IPS-18c (cell line): ENCODE data around the gene GGA2.
"Not testable (repeated sequence)": the region's sequence is repeated elsewhere in the genome, so short reads cannot be mapped to it uniquely, and the experiment has no call there.

Experiments
- H3K4me3 ChIP-seq: 2 replicates; pipeline ENCODE4 v1.7.0; 2013; ENCODE audit warnings: low read depth, mild to moderate bottlenecking, low read length, moderate library complexity; ENCODE audit not compliant: insufficient read depth
- H3K9me3 ChIP-seq: one replicate; pipeline ENCODE4 v1.6.1; 2013; ENCODE audit warnings: mild to moderate bottlenecking, low read length, moderate library complexity; ENCODE audit not compliant: control insufficient read depth, insufficient read depth

GGA2 gene

DNA sequence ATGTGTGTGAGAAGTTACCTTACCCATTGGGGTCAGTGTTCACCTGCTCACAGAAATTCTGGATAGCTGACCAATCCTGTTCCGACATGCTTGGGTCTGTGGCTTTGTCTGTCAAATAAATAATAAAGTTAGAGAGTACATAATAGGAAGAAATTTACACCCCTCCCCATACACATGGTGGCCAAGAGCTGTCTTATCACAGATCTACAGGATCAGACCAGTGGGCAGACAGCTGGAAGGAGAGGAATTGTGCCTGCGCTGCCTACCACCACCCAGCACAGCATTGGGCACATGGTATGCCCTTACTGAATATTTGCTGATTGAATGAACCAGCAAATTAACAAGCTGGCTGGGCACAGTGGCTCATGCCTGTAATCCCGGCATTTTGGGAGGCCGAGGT lies 14.6 kb downstream of the GGA2 start:
- H3K4me3 ChIP-seq = no peak overlapping the region
- H3K9me3 ChIP-seq = no peaks in the 10 kb centered on the region

DNA sequence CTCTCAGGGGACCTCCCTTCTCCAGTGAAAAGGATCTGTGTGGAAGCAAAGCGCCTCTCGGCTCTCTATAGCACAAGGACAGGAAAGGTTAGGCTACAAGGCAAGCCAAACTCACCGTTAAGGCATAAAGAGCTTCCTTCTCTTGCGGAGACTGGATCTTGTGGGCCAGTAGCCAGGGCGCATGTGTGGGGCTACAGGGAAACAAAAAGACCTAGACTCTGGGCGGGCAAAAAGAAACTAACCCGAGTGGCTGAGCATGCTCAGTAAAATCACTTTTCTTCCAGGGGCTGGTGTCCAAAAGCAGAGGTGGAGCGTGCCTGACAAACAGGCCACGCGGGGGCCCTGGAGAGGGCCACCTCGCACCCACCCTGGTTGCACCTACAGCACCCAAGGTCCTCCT lies 16.1 kb downstream of the GGA2 start:
- H3K4me3 ChIP-seq = no peak overlapping the region
- no peaks in the 10 kb centered on the region for H3K9me3 ChIP-seq

- H3K9me3 ChIP-seq = no peaks in the 10 kb centered on the region
Observed at GRCh38 chr16:23491490-23492391, 18.6 kb downstream of the GGA2 start.

DNA sequence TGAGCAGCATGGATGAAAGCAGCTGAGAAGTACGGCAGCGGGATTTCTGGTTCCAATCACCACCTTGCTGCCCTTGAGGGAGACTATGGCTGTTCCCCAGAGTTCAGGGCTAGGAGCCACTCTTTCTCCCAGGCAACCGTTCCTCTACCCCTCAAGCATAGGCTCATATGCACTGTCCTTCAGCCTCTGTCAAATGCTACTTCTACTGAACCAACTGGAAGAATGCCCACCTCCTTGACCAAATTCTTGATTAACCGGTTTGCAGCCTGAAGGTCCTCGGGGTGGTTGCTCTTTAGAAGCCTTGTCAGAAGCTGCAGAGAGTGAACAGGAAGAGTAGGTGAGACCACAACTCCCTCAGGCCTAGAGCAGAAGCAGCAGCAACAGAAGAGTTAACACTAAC lies 23.8 kb downstream of the GGA2 start:
- Histone ChIP-seq H3K9me3 (no peaks in the 10 kb centered on the region), H3K4me3 (no peak overlapping the region)

More at GRCh38 chr16:23491490-23492391, 18.6 kb downstream of the GGA2 start:
- H3K4me3 ChIP-seq = no peak overlapping the region

- Histone ChIP-seq H3K4me3 (no peak overlapping the region), H3K9me3 (no peaks in the 10 kb centered on the region)
Observed at GRCh38 chr16:23485841-23486240, 24.5 kb downstream of the GGA2 start.

DNA sequence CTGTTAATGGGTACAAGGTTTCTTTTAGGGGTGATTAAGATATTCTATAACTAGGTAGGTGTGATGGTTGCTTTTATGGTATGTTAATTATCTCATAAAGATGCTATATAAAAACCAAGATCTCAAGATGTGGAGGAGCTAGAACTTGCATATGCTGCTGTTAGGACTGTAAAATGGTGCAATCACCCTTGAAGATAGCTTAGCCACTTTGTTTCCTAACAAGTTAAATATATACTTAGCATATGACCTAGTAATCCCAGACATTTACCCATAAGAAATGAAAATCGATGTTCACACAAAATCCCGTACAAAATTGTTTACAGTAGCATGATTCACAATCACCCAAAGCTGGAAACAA lies 25.1 kb downstream of the GGA2 start:
- H3K9me3 ChIP-seq = no peaks in the 10 kb centered on the region
- no peak overlapping the region for H3K4me3 ChIP-seq

- Histone ChIP-seq H3K4me3 (no peak overlapping the region), H3K9me3 (no peaks in the 10 kb centered on the region)
Observed at GRCh38 chr16:23484510-23485256, 25.6 kb downstream of the GGA2 start.

DNA sequence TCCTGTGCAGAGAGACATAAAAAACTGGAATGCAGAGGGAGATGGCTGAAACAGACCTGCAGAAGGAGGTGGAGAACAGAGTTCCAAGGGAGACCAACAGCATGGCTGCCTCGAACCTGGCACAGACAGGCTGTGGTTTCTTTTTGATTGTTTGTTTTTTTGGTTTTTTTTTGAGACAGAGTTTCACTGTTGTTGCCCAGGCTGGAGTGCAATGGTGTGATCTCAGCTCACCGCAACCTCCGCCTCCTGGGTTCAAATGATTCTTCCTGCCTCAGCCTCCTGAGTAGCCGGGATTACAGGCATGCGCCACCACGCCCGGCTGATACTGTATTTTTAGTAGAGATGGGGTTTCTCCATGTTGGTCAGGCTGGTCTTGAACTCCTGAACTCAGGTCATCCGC lies 26.8 kb downstream of the GGA2 start:
- not testable (repeated sequence) for H3K4me3 ChIP-seq, H3K9me3 ChIP-seq

DNA sequence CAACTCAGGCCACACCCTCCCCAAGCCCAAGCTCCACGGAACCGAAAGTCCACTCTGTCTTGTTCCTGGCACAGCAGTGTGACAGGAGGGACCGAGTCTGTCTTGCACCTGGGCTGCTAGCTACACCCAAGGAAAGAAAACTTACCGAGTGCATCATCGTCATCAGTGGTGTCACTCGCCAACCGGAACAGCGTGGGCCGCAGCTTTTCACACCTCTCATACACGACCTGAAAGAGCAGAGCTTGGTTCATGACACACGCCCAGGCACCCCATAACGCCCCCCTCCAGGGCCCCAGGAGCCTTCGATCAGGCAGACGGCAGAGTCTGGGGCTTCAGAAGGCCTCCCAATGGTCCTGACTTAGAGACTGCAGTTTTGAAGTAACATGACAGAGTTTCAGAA lies 27.5 kb downstream of the GGA2 start:
- Histone ChIP-seq H3K4me3 (no peak overlapping the region), H3K9me3 (no peaks in the 10 kb centered on the region)

DNA sequence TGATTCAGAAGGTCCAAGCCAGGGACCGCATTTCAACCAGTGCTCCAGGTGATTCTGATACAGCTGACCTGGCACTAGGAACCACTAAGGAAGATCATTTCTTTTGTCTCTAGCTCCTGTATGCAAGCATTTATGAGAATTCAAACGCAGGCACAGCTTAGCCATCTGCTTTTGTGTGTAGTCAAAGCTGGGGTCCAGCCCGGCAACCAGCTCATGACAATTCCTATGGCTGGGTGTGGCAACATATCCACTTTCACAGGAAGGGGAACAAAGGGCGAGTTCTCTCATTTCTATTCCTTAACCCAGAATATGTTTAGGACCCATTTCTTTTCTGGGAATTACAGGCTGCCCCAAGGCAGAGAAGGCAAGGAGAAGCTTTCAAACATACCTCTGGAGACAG lies 30.0 kb downstream of the GGA2 start:
- Histone ChIP-seq H3K9me3 (no peaks in the 10 kb centered on the region), H3K4me3 (no peak overlapping the region)

- H3K9me3 ChIP-seq = no peaks in the 10 kb centered on the region
- H3K4me3 ChIP-seq = no peak overlapping the region
Observed at GRCh38 chr16:23479138-23479537, 31.2 kb downstream of the GGA2 start.

- H3K4me3 ChIP-seq = no peak overlapping the region
- no peaks in the 10 kb centered on the region for H3K9me3 ChIP-seq
Observed at GRCh38 chr16:23478566-23478965, 31.7 kb downstream of the GGA2 start.

GRCh38 chr16:23476289-23476688 lies 34.0 kb downstream of the GGA2 start:
- Histone ChIP-seq H3K9me3 (no peaks in the 10 kb centered on the region), H3K4me3 (no peak overlapping the region)

GRCh38 chr16:23469814-23470213 lies 40.5 kb downstream of the GGA2 start:
- Histone ChIP-seq H3K9me3 (no peaks in the 10 kb centered on the region), H3K4me3 (no peak overlapping the region)

- Histone ChIP-seq H3K4me3 (no peak overlapping the region), H3K9me3 (peaks cover 2% of the 10 kb centered on the region)
Observed at GRCh38 chr16:23466162-23466885, 44.0 kb downstream of the GGA2 start.

DNA sequence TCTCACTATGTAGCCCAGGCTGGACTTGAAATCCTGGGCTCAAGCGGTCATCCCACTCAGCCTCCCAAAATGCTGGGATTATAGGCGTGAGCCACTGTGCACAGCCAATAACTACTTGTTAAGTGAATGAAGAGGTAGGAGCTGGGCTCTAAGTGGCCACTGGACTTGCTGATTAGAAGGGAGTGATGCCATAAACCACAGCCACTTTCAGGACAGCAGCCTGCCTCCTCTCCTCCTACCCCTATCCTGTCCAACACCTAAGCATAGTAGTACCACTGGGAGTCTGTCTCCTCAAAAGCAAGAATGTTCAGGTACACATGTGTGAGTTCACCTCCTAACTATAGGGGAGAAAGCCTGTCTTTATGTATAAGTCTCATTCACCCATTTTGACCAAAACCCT lies 45.1 kb downstream of the GGA2 start:
- H3K9me3 ChIP-seq = peaks cover 2% of the 10 kb centered on the region
- no peak overlapping the region for H3K4me3 ChIP-seq

- Histone ChIP-seq H3K9me3 (peaks cover 2% of the 10 kb centered on the region), H3K4me3 (no peak overlapping the region)
Observed at GRCh38 chr16:23464196-23464595, 46.1 kb downstream of the GGA2 start.

DNA sequence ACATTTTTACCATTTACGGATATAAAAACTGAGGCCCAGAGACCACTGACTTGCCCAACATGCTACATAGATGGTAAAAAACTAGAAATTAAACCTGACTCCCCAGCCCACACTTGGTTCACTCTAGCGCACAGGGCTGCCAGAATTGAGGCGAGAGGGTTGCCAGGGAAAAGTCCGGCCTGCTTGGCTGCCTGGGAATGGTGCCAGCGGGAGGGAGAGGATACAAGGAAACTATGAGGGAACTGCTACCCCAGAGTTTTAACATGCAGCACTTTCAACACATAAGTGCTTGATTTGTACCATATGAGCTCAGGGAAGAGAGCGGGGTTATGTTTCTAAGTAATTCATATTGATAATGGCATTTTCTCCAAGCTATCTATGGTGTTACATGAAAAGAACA lies 47.3 kb downstream of the GGA2 start:
- not testable (repeated sequence) for H3K9me3 ChIP-seq, H3K4me3 ChIP-seq
